Measurements from ENCODE around the gene SLC4A1AP.

Gene SLC4A1AP

GRCh38 chr2:27721884-27722485 is 58.3 kb downstream of the SLC4A1AP start:
- no peak for DNase-seq

GRCh38 chr2:27723372-27724144 is 59.9 kb downstream of the SLC4A1AP start:
- peak; percentile 82 for DNase-seq

DNA sequence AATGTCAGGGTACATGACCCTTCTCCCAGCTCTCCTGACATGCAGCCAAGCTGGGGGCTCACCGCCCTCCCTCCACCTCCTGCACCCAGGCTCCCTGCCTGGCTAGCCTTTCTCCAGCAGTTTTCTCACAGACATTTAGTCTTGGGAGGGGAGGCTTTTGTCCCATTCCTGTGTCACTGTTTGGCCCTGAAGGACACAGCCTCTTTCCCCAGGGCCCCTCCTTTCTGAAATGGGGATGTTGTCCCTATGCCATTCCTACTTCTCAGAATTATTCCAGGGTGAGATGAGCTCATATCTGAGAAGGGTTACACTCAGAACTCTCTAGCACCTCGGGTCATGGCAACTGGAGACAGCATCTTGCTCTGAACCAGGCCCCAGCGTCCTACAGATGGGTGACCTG is 60.5 kb downstream of the SLC4A1AP start:
- DNase-seq, result no peak

- DNase-seq, result no peak
Observed at GRCh38 chr2:27724905-27725701, 61.4 kb downstream of the SLC4A1AP start.

GRCh38 chr2:27727257-27727656 is 63.6 kb downstream of the SLC4A1AP start:
- DNase-seq, result no peak

DNA sequence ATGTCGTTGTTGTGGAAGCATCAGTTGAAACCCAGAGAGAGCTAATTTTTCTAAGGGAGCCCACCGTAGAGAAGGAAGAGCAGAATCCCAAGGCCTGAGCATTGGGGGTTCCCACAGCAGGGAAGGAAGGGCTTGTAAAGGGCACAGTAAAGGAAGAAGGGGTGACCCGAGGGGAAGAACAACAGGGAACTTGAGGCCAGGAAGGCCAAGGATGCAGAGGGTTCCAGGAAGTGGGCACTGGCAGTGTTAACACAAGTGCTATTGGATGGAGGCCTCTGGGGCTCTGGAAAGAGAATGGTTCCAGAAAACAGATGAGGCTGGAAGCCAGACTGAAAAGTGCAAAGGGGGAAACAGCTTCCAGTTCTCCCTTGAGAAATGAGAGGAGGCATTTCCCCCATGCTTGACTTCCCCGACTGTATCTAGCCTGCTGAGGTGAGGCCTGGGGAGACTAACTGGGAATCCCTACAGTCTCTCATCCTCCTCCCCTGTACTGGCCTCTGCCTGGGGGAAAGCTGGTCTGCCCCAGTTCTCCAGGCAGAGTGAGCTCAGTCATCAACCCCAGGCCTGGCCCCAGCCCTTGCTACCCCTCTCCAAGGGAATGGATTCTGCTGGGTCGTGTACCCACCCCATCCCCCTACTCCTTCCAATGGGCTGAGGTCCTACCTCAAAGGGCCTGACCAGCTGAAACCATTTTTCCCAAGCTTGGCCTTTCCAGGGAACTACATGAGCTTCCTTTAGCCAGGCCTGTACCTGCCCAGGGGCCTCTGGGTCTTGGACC is 64.6 kb downstream of the SLC4A1AP start:
- no peak for DNase-seq

- DNase-seq, result no peak
Observed at GRCh38 chr2:27729198-27729597, 65.5 kb downstream of the SLC4A1AP start.

GRCh38 chr2:27729614-27730013 is 65.9 kb downstream of the SLC4A1AP start:
- no peak for DNase-seq

DNA sequence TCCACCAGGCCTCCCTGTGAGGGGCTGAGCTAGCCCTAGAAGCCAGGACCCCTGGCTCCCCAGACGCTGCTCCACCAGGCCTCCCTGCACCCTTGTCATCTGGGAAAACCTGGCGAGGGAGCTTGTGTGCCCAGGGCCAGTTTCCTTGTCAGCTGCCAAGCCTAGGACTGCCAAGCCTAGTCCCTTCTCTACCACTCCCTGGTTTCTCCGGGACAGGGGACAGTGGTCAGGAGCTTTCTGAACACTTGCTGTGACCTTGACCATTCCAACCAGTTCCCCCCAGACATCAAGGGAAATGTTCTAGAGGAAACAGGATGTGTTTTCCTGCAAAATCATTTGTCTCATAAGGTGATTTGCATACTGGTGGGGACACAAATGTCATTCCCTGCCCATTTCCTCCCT is 66.6 kb downstream of the SLC4A1AP start:
- DNase-seq, result no peak

GRCh38 chr2:27730980-27731691 is 67.4 kb downstream of the SLC4A1AP start:
- no peak for DNase-seq

GRCh38 chr2:27734305-27734704 is 70.6 kb downstream of the SLC4A1AP start:
- no peak for DNase-seq

DNA sequence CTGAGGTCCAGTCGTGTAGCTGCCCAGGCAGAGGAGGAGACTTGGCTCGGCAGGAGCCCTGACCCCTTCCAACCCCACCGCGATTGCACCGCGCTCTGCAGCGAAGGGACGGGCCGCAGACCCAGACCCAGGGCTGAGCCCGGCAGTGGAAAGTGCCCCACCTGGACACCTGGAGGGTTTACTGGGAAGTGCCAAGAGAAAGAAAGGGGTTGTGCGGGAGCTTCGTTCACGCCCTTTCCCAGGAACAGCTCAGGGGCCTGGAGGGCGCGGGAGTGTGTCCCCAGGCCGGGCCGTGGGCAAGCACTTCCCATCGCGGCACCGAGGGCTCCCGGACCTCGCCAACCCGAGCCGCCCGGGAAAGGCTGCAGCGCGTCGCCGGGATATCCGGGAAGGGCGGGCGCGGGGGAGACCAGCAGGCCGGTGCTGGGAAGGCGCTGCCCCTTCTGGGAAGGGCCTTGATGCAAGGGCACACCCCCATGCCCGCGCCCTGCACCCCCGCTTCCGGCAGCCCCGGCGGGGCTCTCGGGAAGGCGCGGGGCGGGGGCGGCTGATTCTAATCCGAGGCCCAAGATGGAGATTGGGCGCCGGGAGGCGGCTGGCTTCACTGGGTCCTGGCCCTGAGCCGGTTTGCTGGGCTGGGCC is 71.7 kb downstream of the SLC4A1AP start:
- peak; percentile 77 for DNase-seq

- no peak for DNase-seq
Observed at GRCh38 chr2:27736031-27736889, 72.6 kb downstream of the SLC4A1AP start.

- no peak for DNase-seq
Observed at GRCh38 chr2:27736890-27737204, 73.2 kb downstream of the SLC4A1AP start.

GRCh38 chr2:27737676-27738348 is 74.1 kb downstream of the SLC4A1AP start:
- DNase-seq, result no peak

DNA sequence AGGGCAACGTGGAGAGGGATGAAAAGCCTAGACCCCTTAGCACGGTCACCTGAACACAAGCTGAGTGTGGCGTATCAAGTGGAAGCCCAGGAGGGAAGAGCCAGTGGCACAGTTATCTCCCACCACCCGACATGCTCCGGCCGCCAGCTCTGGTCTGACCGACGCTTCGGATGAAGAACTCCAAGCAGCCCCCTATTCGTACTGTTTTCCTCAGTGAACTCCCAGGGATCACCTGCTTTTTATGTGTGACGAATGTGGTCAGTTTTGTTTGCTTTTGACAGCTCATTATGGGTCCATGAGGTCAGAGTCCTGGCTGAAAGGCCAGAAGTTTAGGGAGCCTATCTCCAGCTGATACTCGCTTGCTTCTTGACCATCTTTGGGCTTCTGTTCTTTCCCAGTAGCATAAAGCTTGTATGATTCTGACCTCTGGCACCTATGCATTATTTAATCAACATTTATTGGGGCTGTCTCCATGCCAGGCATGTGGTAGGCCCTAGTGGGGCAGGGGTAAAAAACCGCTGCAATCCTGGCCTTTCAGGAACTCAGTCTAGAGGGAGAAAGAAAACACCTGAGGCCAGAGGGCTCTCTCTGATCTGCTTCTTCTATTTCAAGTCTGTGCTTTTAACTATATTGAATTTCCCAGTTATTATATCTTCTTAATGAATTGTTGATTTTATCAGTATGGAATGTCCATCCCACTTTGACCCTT is 74.8 kb downstream of the SLC4A1AP start:
- DNase-seq, result no peak

- no peak for DNase-seq
Observed at GRCh38 chr2:27739058-27739373, 75.3 kb downstream of the SLC4A1AP start.

DNA sequence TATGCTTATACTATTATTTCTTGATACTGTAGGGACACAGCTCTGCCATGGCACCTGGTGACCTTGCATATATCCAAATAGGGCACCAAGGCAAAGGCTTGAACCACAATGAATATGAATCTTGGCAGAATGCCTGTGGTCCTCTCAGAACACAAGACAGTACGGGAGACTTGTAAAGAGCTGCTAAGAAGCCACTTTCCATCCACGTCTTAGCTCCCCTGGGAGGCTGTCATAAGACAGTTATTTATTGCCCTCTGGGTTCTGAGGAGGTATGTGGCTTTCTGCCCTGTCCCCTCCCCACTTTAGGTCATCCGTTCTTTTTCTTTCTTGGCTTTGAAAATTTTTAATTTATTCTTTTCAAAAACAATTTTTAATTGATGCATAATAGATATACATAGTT is 78.0 kb downstream of the SLC4A1AP start:
- DNase-seq, result no peak

DNA sequence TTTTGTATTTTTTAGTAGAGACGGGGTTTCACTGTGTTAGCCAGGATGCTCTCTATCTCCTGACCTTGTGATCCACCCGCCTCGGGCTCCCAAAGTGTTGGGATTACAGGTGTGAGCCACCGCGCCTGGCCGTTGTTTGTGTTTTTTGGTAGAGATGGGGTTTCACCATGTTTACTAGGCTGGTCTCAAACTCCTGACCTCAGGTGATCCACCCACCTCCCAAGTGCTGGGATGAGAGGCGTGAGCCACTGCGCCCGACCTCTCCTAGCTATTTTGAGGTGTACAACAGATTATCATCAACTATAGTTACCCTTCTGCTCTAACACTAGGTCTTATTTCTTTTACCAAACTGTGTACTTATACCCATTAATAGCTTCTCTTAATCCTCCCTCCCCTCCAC is 78.9 kb downstream of the SLC4A1AP start:
- DNase-seq, result no peak
